NCI-H69 (cell line): ENCODE results near the gene TVP23A.
"Not testable (repeated sequence)": the region's sequence is repeated elsewhere in the genome, so short reads cannot be mapped to it uniquely, and the experiment has no call there.

ENCODE experiments used
- DNase-seq: peaks from one replicate; lab custom pipeline; 2025; lab: John Stamatoyannopoulos, UW

TVP23A gene

DNA sequence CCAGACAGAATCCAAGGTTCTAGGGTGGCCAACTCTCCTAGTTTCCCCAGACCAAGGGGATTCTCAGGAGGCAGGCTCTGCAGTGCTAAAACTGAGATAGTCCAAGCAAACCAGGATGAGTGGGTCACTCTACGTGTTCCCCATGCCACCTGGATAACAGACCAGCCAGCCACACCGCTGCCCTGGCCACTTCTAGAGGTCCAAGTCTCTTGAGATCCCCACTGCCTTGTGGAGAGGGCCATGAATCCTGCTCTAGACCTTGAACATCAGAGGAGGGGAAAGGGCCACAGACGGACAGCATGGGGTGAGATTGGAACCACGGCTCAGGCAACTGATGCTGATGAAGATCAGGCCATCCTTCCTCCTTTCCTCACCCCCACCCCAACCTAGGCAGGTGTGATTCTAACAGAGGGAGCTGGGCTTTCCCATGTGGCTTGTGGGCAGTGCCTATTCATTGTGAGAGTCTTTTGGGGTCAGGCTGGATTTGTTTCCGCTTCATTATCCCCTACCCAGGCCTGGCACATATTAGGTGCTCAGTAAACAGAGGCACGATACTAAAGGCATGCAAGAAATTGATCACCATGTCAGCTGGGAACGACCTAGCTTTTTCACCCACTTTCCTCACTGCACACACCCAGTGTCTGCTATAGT lies 16.8 kb upstream of the TVP23A start:
- DNase-seq: no peak

DNA sequence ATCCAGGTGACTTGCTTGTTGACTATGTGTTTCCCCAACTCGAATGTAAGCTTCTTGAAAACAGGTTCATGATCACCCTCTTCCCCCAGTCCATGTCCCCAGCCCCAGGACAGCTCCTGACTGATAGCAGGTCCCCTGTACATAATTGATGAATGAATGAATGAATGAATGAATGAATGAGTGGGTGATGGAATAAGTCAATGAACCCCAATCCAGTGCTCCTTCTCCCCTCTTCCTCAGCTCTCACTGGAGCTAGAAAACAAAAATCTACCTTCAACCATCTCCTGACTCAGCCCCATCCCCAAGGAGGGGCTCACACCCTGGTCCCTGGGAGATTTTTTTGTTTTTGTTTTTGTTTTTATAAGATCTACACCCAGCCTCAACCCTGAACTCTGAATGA lies 16.2 kb upstream of the TVP23A start:
- no peak for DNase-seq

DNA sequence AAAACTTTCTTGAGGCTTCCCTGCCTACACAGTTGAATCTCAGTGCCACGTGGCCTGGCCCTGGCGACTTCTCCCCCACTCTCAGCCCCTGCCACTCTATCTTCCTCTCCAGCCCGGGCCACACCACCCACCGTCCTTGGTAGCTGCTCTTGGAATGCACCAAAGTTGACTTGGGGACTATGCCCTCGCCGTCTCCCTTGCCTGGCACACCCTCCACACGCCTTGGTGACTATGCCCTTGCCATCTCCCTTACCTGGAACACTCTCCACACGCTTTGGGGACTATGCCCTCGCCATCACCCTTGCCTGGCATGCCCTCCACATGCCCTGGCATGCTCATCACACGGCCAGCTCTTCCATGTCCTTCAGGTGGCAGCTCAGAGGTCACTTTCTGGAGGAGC lies 15.5 kb upstream of the TVP23A start:
- DNase-seq: no peak

DNA sequence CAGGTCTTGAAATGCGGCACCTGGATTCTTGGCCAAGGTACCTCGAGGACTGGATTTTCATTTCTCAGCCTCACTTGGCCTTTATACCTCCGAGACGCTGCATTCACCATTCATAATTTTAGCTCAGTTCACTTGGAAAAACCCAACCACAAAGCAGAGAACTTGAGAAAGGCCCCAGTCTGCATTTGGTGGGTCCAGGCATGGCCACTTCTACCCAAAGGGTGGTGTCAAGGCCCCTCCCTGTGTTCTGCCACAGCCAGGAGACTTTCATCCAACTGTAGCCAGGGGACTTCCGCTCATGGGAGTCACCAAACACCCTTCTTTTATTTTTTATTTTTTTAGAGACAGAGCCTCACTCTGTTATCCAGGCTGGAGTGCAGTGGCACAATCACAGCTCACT lies 14.7 kb upstream of the TVP23A start:
- no peak for DNase-seq

DNA sequence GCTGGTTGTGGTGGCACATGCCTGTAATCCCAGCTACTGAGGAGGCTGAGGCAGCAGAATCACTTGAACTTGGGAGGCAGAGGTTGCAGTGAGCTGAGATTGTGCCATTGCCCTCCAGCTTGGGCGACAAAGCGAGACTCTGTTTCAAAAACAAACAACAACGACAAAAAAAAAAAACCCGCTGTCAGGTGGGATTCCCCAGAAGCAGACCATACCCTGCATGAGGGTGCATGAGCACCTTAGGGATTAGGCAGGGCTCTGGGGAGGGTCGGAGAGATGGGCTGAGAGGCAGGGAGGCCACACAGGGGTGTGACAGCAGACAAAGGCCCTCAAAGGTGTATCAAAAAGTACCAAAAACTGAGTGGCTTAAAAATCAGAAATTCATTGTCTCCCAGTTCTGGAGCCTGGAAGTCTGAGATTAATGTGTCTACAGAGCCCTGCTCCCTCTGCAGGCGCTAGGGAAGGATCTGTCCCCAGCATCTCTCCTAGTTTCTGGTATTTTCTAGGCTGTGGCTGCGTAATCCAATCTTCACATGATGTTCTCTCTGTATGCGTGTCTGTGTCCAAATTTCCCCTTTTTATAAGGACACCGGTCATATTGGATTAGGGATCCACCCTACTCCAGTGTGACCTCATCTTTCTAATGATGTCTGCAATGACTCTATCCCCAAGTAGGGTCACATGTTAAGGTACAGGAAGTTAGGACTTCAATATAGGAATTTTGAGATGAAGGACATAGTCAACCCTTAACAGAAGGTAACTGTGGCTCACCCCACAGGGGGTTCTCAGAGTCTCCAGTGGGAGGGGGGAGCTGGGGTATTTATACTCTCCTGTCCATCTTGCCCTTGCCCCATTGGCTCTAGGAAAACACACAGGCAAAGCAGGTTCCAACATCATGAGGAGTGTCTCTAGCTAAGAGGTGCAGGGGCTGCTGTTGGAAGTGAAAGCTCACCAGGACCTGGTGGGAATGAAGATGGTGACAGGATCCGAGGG lies 13.6 kb upstream of the TVP23A start:
- DNase-seq: no peak

DNA sequence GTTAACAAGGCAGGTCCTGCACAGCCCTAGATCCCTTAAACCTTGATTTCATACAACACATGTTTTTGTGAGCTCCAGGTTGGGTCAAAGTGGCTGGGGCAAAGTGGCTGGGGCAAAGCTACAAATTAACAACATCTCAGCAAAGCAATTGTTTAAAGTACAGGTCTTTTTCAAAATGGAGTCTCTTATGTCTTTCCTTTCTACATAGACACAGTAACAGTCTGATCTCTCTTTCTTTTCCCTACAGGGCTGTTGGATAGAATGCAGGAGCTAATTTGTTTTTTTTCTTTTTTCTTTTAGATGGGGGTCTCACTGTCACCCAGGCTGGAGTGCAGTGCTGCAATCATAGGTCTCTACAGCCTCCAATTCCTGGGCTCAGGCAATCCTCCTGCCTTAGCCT lies 11.6 kb upstream of the TVP23A start:
- not testable (repeated sequence) for DNase-seq

DNA sequence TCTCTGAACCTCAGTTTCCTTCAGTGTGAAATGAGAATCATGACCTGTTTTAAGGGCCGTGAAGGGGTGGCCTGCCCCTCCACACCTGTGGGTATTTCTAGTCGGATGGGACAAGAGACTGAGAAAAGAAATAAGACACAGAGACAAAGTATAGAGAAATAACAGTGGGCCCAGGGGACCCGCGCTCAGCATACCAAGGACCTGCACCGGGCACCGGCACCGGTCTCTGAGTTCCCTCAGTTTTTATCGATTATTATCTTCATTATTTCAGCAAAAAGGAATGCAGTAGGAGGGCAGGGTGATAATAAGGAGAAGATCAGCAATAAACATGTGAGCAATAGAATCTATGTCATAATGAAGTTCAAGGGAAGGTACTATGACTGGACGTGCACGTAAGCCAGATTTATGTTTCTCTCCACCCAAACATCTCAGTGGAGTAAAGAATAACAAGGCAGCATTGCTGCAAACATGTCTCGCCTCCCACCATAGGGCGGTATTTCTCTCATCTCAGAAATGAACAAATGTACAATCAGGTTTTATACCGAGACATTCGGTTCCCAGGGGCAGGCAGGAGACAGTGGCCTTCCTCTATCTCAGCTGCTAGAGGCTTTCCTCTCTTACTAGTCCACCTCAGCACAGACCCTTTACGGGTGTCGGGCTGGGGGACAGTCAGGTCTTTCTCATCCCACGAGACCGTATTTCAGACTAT lies 10.9 kb upstream of the TVP23A start:
- DNase-seq: not testable (repeated sequence)

DNA sequence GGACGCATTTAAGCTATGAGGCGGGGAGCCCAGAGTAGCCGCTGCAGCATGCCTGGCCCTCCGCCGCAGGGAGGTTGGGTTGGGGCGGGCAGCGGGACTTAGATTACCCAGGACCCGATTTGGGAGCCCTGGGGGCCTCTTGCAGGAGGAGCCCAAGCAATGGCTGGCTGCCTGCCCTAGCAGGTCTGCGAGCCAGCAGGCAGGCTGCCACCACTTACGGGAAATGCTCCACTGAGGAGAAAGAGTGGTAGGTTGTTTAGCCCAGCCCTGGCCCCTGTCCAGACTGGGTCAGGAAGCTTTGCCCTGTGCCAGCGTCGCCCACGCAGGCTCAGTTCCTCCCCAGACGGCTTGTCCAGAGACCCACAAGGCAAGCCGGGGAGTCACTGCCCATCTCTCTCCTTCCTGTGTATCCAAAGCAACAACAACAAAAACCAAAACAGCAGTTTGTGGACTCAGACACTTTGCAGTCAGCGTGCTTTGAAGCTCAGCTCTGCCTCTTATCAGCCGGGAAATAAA lies 10.3 kb upstream of the TVP23A start:
- DNase-seq: peak; percentile 40

DNA sequence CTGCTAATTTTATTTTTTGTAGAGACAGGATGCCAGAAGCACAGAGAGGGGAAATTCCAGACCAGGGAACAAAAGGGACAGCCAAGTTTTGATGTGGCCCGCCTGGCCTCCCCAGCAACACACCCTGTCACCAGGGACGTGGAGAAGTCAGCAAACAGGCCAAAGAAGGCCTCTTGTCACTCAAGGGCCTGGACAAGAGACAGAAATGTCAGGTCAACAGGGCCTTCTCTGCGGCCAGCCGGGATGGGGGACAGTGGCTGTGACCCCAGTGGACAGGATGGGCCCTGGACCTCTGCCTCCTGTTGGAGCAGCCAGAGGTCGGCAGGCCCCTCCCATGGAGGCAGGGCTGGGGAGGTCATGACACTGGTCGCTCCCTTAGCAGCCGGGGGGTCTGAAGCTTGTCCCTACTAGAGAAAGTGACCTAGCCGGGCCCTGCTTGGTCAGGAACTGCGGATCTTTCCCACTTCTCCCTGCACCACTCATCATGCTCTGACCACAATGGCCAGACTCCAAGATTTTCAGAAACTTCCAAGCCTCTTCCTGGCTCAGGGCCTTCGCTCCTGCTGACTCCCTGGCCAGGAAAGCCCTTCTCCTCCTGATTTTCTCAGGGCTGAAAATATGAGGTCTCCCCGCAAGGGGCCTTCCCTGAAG lies 9.2 kb upstream of the TVP23A start:
- DNase-seq: no peak

DNA sequence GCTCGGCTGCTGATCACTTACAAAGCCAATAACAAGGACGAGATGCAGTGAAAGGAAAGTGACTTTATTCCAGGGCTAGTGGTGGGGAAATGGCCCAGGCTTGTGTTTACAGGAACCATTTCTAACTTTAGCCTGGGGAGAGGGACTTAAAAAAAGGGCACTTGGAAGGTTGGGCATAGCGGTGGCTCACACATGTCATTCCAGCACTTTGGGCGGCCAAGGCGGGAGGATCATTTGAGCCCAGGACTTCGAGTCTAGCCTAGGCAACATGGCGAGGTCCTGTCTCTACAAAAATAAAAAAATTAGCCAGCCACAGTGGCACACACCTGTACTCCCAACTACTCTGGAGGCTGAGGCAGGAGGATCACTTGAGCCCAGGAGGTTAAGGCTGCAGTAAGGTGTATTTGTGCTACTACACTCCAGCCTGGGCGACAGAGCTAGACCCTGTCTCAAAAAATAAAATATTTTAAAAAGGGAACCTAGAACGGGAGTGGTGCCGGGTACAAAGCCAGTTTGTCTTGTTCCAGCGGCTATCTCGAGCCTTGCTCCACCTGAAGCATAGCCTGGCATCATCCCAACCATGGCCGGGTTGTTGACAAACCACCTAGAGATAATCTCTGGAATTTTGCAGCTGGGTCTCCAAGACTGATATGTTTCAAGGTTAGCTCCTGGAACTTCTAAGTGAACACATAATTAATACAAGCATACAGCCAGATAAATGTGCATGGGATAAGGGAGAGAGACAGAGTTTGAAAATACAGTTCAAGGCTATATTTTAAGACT lies 5.7 kb upstream of the TVP23A start:
- DNase-seq: no peak

DNA sequence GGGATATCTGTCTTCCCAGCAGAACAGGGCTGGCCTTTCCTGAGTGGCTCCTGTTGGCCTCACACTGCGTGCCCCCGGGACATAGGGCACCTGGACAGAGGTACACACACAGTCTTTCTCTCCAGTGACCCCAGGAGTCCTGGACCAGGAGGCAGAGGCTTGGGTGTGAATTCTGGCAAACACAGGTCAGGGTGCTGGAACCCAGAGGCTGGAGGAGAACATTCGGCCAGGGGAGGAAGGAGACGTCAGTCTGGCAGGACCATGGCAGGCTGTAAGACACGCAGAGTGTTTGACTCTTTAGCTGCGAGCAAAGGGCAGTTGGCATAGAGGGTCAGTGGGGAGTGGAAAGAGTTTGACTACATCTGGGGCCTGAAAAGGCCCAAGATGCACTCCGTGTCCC lies 4.1 kb upstream of the TVP23A start:
- DNase-seq: no peak

DNA sequence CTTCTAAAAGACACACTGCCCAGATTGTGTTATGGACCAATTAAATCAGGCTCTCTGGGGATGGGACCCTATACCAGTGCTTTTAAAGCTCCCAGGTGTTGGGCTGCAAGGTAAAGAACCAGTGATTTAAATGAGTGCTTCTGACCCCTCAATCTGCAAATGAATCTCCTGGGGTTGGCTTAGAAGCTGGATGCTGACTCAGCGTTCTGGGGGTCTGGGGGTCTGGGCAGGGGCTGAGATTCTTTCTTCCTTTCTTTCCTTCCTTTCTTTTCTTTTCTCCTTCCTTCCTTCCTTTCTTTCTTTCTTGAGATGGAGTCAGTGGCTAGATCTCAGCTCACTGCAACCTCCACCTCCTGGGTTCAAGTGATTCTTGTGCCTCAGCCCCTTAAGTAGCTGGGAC lies 2.0 kb upstream of the TVP23A start:
- DNase-seq: no peak

DNA sequence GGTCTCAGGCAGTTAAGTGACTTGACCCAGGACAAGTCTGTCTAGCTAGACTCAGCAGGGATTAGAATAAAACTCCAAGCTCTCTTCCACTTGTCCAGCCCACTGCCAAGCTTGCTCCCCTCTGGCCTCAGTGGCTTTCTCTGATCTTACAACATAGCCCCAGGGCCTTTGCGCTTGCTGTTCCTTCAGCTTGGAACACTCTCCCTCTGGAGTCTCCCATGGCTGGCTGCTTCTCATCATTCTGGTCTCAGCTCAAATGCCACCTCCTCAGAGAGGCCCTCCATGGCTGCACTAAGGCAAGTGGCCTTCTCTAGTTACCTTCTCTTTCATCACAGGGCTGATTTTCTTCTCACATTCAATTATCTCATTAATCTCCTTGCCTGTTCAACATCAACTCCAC lies 1.1 kb downstream of the TVP23A start:
- DNase-seq: peak; percentile 11

DNA sequence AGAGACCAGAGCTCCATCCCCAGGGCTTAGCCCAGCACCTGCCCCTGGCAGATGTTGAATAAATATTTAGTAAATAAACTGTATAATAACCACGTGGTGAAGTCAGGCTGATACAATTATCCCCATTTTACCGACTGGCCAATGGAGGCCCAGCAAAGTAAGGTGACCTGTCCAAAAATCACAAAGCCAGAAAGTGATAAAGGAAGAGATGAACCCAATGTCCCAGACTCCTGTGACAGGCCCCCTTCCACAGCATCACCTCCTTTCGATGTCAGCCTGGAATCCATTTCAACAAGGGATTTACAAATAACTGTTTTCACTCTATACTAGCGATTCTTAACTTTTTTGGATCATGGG lies 5.5 kb downstream of the TVP23A start:
- no peak for DNase-seq

DNA sequence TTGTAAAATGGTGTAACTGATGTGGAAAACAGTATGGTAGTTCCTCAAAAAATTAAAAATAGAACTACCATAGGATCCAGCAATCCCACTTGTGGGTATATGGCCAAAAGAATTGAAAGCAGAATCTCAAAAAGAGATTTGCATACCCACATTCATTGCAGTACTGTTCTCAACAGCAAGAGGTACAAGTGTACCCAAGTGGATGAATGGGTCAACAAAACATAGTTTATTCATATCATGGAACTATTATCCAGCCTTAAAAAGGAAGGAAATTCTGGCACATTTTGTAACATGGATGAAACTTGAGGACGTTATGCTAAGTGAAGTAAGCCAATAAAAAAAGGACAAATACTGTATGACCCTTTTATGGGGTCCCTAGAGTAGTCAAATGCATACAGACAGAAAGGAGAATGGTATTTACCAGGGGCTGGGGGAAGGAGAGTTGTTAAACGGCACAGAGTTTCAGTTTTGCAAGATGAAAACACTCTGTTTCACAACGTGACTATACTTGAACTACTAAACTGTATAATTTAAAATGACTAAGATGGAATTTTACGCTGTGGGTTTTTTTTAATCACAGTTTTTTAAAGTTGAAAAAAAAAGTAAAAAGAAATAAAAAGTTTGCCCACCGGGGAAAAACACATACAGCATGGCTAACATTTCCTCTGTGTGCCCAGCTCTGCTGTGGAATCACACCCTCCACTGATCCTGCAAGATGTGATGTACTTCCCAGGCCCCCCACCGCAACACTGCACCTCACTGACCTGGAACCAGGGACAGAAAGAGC lies 6.1 kb downstream of the TVP23A start:
- no peak for DNase-seq

DNA sequence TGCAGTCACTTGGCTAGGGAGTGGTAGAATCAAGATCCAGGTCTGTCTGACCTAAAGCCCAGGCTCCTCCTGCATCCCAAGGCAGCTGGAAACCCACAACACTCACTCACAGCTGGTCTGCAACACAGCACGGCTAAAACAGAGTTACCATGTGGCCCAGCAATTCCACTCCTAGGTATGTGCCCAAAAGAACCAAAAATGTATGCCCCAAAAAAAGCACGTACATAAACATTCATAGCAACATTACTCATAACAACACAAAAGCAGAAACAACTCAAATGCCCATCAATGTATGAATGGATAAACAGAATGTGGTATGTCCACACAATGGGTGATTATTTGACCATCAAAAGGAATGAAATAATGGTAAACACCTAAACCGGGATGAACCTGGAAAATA lies 8.9 kb downstream of the TVP23A start:
- no peak for DNase-seq

DNA sequence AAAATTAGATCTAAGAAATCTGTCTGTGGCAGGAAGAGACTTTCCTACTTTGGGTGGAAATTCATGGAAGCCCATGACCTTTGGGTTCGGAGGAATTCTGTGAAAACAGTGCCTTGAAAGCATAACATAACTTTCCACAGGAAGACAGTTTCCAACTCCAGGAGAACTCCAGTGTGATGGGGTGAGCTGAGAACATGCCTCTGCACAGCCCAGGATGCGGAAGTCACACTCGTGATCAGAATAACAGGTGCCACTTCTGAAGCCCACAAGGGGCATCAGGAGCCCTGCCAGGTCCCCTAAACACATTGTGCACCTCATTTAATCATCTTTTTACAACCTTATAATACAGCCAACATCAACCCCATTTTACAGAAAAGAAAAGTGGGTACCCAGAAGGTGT lies 9.7 kb downstream of the TVP23A start:
- DNase-seq: no peak

DNA sequence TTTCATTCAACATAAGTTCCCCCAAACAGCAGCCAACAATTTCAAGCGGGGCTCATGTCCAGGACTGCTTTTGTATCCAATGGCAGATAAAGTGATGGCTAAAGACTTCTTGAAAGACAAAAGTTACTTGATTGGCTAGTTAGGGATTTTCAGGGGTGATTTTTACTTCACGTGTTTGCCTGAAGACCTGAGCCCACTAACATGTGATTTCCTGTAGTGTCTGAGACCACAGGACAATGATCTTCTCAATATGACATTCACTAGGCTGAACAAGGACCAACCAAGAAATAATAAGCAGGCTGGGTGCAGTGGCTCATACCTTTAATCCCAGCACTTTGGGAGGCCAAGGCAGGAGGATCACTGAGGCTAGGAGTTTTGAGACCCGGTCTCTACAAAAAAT lies 10.4 kb downstream of the TVP23A start:
- DNase-seq: no peak

DNA sequence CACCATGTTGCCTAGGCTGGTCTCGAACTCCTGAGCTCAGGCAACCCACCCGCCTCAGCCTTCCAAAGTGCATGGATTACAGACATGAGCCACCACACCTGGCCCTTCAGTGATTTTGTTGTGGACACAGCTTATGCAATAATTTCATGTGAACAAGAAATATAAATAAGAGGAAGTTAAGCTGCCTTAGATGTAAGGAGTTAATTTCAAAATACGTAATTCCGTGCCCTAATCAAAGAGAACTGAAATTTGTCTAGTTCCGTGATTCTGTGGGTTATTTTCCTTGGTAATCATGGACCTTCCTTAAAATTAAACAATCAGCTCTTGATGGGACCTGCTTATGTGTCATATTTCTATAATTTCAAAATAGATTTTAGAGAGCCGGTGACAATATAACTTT lies 11.9 kb downstream of the TVP23A start:
- no peak for DNase-seq

DNA sequence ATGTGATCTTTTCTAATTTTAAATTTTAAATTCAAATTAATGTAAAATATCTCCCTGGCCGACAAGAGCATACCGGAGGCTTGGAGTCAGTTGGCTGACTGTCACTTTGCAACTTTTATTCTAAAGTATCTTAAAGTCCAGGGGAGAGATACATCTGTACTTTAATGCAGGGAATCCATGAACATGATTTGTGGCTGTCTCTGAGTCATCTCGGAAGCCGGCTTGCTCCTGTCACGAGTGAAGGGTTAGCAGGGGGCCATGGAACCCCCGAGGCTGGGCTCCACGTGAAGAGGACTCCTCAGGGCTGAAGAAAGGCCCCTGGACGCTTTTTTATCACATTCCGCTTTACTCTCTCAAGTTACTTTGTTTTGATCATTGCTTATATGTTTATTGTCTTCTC lies 13.3 kb downstream of the TVP23A start:
- DNase-seq: no peak

DNA sequence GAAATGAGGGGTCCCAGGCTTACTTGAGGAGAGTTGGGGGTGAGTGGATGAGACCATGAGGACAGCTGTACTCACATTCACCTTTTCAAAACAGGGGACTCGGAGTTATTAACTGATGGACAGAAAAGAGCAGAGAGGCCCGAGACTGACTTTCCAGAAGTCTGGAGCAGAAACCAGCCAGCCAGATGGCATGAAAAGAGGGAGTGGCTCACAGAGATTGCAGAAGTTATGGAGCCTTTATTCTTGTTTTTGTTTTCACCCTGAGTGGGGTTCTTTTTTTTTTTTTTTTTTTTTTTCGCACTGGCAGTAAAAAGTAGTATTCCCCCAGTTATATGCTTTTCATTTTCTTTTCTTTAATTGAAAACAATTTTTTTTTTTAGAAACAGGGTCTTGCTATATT lies 18.9 kb downstream of the TVP23A start:
- no peak for DNase-seq
